ENCODE data around the gene SNCAIP. TPM values are rescaled to one million over a fixed set of nuclear protein-coding genes. Genes with fewer than 3 reads are reported as not detected.

Gene SNCAIP
- total and polyA plus RNA-seq, 2 of the 4 experiments (the other 2 are of a cell fraction) = 15.3 to 19.0 TPM

DNA sequence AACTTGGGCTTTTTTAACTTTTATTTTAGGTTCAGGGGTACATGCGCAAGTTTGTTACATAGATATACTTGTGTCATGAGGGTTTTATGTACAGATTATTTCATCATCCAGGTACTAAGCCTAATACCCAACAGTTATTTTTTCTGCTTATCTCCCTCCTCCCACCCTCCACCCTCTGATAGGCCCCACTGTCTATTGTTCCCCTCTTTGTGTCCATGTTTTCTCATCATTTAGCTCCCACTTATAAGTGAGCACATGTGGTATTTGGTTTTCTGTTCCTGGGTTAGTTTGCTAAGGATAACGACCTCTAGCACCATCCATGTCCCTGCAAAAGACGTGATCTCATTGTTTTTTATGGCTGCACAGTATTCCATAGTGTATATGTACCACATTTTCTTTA is 172.1 kb downstream of the SNCAIP start:
- Histone ChIP-seq H3K4me1 (ENCODE audit: control insufficient read depth, insufficient read depth, low read length) (peaks cover 2% of the 10 kb centered on the region; the same call in 1 of the 2 replicates), H2AK9ac (replicated peaks; ENCODE audit: low read depth, low read length, poor library complexity) (no peak overlapping the region), H3K27me3 (ENCODE audit: control insufficient read depth, insufficient read depth, low read length) (no peaks in the 10 kb centered on the region), H2BK15ac (ENCODE audit: low read depth, low read length) (no peak overlapping the region), H4K5ac (ENCODE audit: low read depth, low read length) (no peak overlapping the region), H3K4ac (ENCODE audit: low read depth, low read length) (no peak overlapping the region), H4K8ac (ENCODE audit: low read depth in 2 of 2, low read length in 2 of 2) (no peak overlapping the region), H3K23ac (ENCODE audit: low read depth, low read length) (no peak overlapping the region), H3K56ac (ENCODE audit: extremely low read depth, insufficient read depth, low read length) (no peak overlapping the region), H3K9me3 (ENCODE audit: control insufficient read depth, insufficient read depth, low read length) (no peaks in the 10 kb centered on the region), H2BK20ac (ENCODE audit: low read depth, low read length) (no peak overlapping the region), H3K14ac (replicated peaks; ENCODE audit: low read depth, low read length) (no peak overlapping the region), H4K20me1 (ENCODE audit: insufficient read depth, low read length) (no peaks in the 10 kb centered on the region), H3K27ac (ENCODE audit: insufficient read depth, low read length) (no peak overlapping the region), H3K79me1 (ENCODE audit: low read depth in 1 of 2, low read length in 2 of 2) (no peaks in the 10 kb centered on the region), H2BK5ac (ENCODE audit: low read depth, low read length, poor library complexity, severe bottlenecking) (no peak overlapping the region), H3K36me3 (ENCODE audit: control insufficient read depth, insufficient read depth, low read length) (no peaks in the 10 kb centered on the region), H3K4me3 (ENCODE audit: insufficient read depth, low read depth, low read length) (no peak overlapping the region), H3K9ac (ENCODE audit: low read depth, low read length) (no peak overlapping the region), H2BK120ac (ENCODE audit: low read depth, low read length) (no peak overlapping the region), H2AFZ (replicated peaks; ENCODE audit: low read length, poor library complexity) (no peak overlapping the region), H3K9me1 (ENCODE audit: insufficient read depth, low read length) (no peaks in the 10 kb centered on the region), H3K4me2 (ENCODE audit: low read depth, low read length) (no peak overlapping the region), H2AK5ac (ENCODE audit: low read depth, low read length) (no peak overlapping the region), H3K18ac (ENCODE audit: low read depth, low read length) (no peak overlapping the region), H4K91ac (ENCODE audit: insufficient read depth, low read depth, low read length) (no peak overlapping the region)
- WGBS, 2 experiments (ENCODE audit: extremely low coverage in 2 of 2, insufficient read length in 1 of 2) = no CpG with 5 or more reads among the region's 3 CpGs
- CTCF ChIA-PET = interaction anchor here (0.7 kb wide), 1 partner anchor 67 kb away, joined by 3 read pairs; no protein-coding TSS in a partner anchor
- intact Hi-C loops (cut with micrococcal nuclease) = no loop called here
- TF ChIP-seq, protein P1, sequence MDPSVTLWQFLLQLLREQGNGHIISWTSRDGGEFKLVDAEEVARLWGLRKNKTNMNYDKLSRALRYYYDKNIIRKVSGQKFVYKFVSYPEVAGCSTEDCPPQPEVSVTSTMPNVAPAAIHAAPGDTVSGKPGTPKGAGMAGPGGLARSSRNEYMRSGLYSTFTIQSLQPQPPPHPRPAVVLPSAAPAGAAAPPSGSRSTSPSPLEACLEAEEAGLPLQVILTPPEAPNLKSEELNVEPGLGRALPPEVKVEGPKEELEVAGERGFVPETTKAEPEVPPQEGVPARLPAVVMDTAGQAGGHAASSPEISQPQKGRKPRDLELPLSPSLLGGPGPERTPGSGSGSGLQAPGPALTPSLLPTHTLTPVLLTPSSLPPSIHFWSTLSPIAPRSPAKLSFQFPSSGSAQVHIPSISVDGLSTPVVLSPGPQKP (IDR thresholded peaks at IDR 0.05; ENCODE audit: borderline replicate concordance, low read depth, low read length) = no peak
- no peak for TF ChIP-seq POLR2A (IDR thresholded peaks at IDR 0.05; ENCODE audit: low read depth, low read length)
- TF ChIP-seq MAZ (IDR thresholded peaks at IDR 0.05; ENCODE audit: borderline replicate concordance, low read depth, low read length) = no peak
- no peak for TF ChIP-seq CEBPB (IDR thresholded peaks at IDR 0.05; ENCODE audit: low read depth, low read length)
- TF ChIP-seq MXI1 (IDR thresholded peaks at IDR 0.05; ENCODE audit: borderline replicate concordance, low read depth, low read length) = no peak
- TF ChIP-seq, protein P2, sequence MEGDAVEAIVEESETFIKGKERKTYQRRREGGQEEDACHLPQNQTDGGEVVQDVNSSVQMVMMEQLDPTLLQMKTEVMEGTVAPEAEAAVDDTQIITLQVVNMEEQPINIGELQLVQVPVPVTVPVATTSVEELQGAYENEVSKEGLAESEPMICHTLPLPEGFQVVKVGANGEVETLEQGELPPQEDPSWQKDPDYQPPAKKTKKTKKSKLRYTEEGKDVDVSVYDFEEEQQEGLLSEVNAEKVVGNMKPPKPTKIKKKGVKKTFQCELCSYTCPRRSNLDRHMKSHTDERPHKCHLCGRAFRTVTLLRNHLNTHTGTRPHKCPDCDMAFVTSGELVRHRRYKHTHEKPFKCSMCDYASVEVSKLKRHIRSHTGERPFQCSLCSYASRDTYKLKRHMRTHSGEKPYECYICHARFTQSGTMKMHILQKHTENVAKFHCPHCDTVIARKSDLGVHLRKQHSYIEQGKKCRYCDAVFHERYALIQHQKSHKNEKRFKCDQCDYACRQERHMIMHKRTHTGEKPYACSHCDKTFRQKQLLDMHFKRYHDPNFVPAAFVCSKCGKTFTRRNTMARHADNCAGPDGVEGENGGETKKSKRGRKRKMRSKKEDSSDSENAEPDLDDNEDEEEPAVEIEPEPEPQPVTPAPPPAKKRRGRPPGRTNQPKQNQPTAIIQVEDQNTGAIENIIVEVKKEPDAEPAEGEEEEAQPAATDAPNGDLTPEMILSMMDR (conservative IDR thresholded peaks at IDR 0.05; ENCODE audit: low read depth, low read length) = no peak
- TF ChIP-seq SMC3 (IDR thresholded peaks at IDR 0.05; ENCODE audit: low read depth, low read length) = no peak
- TF ChIP-seq BHLHE40 (IDR thresholded peaks at IDR 0.05; ENCODE audit: low read depth, low read length) = no peak
- TF ChIP-seq, protein P3, sequence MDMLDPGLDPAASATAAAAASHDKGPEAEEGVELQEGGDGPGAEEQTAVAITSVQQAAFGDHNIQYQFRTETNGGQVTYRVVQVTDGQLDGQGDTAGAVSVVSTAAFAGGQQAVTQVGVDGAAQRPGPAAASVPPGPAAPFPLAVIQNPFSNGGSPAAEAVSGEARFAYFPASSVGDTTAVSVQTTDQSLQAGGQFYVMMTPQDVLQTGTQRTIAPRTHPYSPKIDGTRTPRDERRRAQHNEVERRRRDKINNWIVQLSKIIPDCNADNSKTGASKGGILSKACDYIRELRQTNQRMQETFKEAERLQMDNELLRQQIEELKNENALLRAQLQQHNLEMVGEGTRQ (IDR thresholded peaks at IDR 0.05; ENCODE audit: low read depth, low read length) = no peak
- POLR2A ChIA-PET (ENCODE audit: unreplicated experiment) = no interaction called here
- in situ Hi-C loops (cut with MboI; ENCODE audit: low sequenced_read_pairs) = no loop called here
- no TSS peak for BruUV-seq (replicated peaks)
- dilution Hi-C loops (cut with HindIII; ENCODE audit: low sequenced_read_pairs, unreplicated experiment) = no loop called here
- no peak for ATAC-seq (ENCODE audit: low read depth)
- no peak for DNase-seq

Data from IMR-90 (cell line).